Cardiac fibroblast (primary cell): Measurements from ENCODE around the gene TSNAX.

Experiments used
- DNase-seq, 2 donors: peaks; one replicate each; pipeline versions ENCODE4 v3.0.0 to v3.0.0-alpha.2; 2010; ENCODE audit warnings: low read depth in 2 of 2
- H3K4me3 ChIP-seq, 2 donors: replicated peaks in 1 of 2; 1 replicate in 1 of 2; 2 replicates in 1 of 2; pipeline ENCODE4 v1.5.1; 2011; ENCODE audit warnings: low read depth in 2 of 2, low read length in 2 of 2, mild to moderate bottlenecking in 2 of 2, moderate library complexity in 1 of 2
- TF ChIP-seq, protein P1 (sequence below): IDR thresholded peaks from one replicate; pipeline ENCODE4 v1.5.1; 2011; ENCODE audit warnings: low read depth, mild to moderate bottlenecking, low read length, inconsistent platforms

Gene TSNAX

DNA sequence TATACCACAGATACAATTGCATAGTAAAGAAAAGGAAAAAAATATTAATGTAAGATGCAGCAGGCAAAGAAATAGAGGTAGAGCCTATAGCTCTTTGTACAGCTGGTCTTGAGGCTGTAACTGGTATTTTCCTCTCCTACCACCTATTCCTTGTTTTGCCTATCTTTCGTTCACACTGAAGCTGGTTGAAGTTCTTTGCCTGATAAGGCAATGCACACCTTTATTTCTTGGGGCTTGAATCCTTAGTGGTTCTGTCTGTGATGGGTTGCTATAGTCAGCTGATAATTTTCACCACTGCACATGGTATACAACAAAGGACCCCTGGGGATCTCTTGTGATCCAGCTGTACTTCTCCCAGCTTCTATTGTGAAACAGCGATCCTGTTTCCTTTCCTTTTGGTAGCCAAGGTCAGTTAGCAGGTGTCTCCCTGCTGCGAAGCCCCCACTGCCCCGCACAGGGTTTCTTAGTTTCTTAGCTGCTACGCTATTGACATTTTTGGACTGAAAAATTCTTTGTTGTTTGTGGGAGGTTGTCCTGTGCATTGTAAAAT lies 9.9 kb upstream of the TSNAX start:
- no peak for DNase-seq
- no peak overlapping the region for H3K4me3 ChIP-seq
- TF ChIP-seq, protein P1, sequence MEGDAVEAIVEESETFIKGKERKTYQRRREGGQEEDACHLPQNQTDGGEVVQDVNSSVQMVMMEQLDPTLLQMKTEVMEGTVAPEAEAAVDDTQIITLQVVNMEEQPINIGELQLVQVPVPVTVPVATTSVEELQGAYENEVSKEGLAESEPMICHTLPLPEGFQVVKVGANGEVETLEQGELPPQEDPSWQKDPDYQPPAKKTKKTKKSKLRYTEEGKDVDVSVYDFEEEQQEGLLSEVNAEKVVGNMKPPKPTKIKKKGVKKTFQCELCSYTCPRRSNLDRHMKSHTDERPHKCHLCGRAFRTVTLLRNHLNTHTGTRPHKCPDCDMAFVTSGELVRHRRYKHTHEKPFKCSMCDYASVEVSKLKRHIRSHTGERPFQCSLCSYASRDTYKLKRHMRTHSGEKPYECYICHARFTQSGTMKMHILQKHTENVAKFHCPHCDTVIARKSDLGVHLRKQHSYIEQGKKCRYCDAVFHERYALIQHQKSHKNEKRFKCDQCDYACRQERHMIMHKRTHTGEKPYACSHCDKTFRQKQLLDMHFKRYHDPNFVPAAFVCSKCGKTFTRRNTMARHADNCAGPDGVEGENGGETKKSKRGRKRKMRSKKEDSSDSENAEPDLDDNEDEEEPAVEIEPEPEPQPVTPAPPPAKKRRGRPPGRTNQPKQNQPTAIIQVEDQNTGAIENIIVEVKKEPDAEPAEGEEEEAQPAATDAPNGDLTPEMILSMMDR: no peak

GRCh38 chr1:231519166-231519565 lies 9.3 kb upstream of the TSNAX start:
- DNase-seq: peak in 1 of 2 donors; percentile 14
- no peak overlapping the region for H3K4me3 ChIP-seq
- TF ChIP-seq, protein P1: no peak

DNA sequence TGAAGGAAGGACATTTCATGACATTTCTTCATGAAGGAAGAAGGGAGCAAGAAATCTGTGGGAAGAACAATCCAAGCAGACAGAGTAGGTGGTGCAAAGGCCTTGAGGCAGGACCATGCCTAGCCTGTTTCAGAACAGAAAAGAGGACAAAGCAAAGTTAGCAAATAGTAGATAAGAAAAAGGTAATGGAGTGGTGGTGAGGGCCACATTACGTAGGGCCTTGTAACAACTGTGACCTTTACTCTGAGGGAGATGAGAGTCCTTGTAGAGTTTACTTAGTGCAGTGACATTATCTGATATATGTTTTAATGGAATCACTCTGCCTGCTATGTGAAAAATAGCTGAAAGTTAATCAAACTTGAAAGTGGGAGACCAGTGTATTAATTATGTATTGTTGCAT lies 6.4 kb upstream of the TSNAX start:
- no peak for DNase-seq
- no peak overlapping the region for H3K4me3 ChIP-seq
- TF ChIP-seq, protein P1: no peak

DNA sequence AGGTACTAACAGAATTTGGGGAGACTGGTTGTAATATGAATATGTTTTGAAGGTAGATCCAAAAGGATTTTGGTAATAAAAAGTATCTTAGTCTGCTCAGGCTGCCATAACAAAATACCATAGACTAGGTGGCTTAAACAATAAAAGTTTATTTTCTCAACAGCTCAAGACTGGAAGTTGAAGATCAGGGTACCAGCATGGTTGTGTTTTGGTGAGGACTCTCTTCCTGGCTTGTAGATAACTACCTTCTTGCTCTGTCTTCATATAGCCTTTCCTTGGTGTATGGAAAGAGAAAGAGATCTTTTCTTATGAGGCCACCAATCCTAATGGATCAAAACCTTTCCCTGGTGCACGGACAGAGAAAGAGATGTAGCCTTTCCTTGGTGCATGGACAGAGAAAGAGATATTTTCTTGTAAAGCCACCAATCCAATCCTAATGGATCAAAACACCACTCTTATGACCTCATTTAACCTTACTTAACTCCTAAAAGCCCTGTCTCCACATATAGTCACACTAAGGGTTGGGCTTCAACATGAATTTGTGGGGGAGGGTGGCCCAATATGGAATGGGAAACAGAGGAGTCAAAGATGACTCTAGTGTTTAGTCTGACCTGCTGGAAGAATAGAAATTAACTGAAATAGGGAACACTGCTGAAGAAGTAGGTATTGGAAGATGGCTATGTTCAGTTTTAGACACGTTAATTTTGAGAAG lies 5.4 kb upstream of the TSNAX start:
- DNase-seq: no peak
- TF ChIP-seq, protein P1: no peak

GRCh38 chr1:231523816-231524215 lies 4.7 kb upstream of the TSNAX start:
- no peak overlapping the region for H3K4me3 ChIP-seq
- TF ChIP-seq, protein P1: no peak
- no peak for DNase-seq

More for the DNA sequence above, 5.4 kb upstream of the TSNAX start:
- H3K4me3 ChIP-seq: no peak overlapping the region

GRCh38 chr1:231526536-231526935 lies 1.9 kb upstream of the TSNAX start:
- DNase-seq: no peak
- TF ChIP-seq, protein P1: no peak
- no peak overlapping the region for H3K4me3 ChIP-seq
